A549 (cell line): ENCODE results near the gene PILRA. TPM values are rescaled to one million over a fixed set of nuclear protein-coding genes. Genes with fewer than 3 reads are reported as not detected.

ENCODE experiments used
- ATAC-seq, 2 experiments: fragments of 200-7000 bp in 1 of 2; fragments of >200 bp in 1 of 2; cut with Nextera tagmentation in 1 of 2; cut with Tn5 transposase in 1 of 2; 3 replicates each; pipeline versions ENCODE4 v1.8.0 to v1.9.1; 2018 to 2020; ENCODE audit warnings: mild to moderate bottlenecking in 1 of 2, moderate library complexity in 1 of 2
- CTCF ChIA-PET: fragments of 300-600 bp; sonication (Branson Sonifier 250); formaldehyde crosslinking; extraction: SDS; loops from one replicate; lab custom pipeline; 2021; ENCODE audit warnings: antibody characterized with exemption, inconsistent platforms; lab: Yijun Ruan, JAX
- POLR2A ChIA-PET: fragments of 350-600 bp; formaldehyde crosslinking; extraction: SDS; loops from one replicate; lab custom pipeline; 2021; ENCODE audit warnings: antibody characterized with exemption, inconsistent platforms; lab: Yijun Ruan, JAX
- DNase-seq, 2 experiments: peaks; one replicate each; pipeline versions ENCODE4 v3.0.0 to v3.0.0-alpha.2; 2011 to 2016; ENCODE audit warnings: low read depth in 1 of 2, low spot score in 1 of 2
- FAIRE-seq: peaks from 2 replicates; lab custom pipeline; 2011; peaks lifted over from hg19 to GRCh38; lab: Jason Lieb, UNC
- H3K27ac ChIP-seq, 2 experiments: fragments of >200 bp; sonication (Bioruptor Twin); formaldehyde crosslinking; 3 replicates each; pipeline ENCODE4 v1.5.1; 2016 to 2017
- H3K4me1 ChIP-seq: fragments of >200 bp; sonication (Bioruptor Twin); formaldehyde crosslinking; 3 replicates; pipeline ENCODE4 v1.6.1; 2016
- H3K4me2 ChIP-seq: fragments of >200 bp; sonication (Bioruptor Twin); formaldehyde crosslinking; 3 replicates; pipeline ENCODE4 v1.6.1; 2016
- H3K4me3 ChIP-seq: fragments of >200 bp; sonication (Bioruptor Twin); formaldehyde crosslinking; 3 replicates; pipeline ENCODE4 v1.5.1; 2016
- H3K9me3 ChIP-seq: fragments of >200 bp; sonication (Bioruptor Twin); formaldehyde crosslinking; 3 replicates; pipeline ENCODE4 v1.6.1; 2016
- ATOH8 ChIP-seq: fragments of 250-450 bp; sonication (Bioruptor Pico); IDR thresholded peaks from 2 replicates; pipeline ENCODE4 v1.5.0; 2020; ENCODE audit warnings: low read depth, mild to moderate bottlenecking, moderate library complexity
- BCL3 ChIP-seq: fragments of >200 bp; sonication (Bioruptor Twin); formaldehyde crosslinking; IDR thresholded peaks from 3 replicates; pipeline ENCODE4 v1.6.1; 2016
- CBX2 ChIP-seq: fragments of 200-600 bp; sonication (generic); IDR thresholded peaks from 2 replicates; pipeline ENCODE4 v1.6.1; 2016; ENCODE audit warnings: low read depth, mild to moderate bottlenecking, borderline replicate concordance
- CHD4 ChIP-seq: fragments of 200-600 bp; sonication (generic); IDR thresholded peaks from 2 replicates; pipeline ENCODE4 v1.6.1; 2016; ENCODE audit warnings: antibody characterized with exemption, mild to moderate bottlenecking, borderline replicate concordance
- E2F6 ChIP-seq: IDR thresholded peaks from 2 replicates; pipeline ENCODE4 v1.6.1; 2012; ENCODE audit warnings: low read depth, borderline replicate concordance
- EHF ChIP-seq: fragments of 250-450 bp; sonication (Bioruptor Pico); IDR thresholded peaks from 2 replicates; pipeline ENCODE4 v1.5.0; 2020; ENCODE audit warnings: mild to moderate bottlenecking
- ESRRA ChIP-seq: fragments of 150-350 bp; IDR thresholded peaks from 2 replicates; pipeline ENCODE4 v1.6.1; 2014; ENCODE audit warnings: mild to moderate bottlenecking, low read length, borderline replicate concordance
- FOSL2 ChIP-seq, 2 experiments: fragments of 450-650 bp in 1 of 2; fragments of >200 bp in 1 of 2; sonication (Bioruptor Twin) in 1 of 2; formaldehyde crosslinking; IDR thresholded peaks; 2 replicates each; pipeline versions ENCODE4 v1.5.0 to v1.6.1; 2016 to 2020; ENCODE audit warnings: mild to moderate bottlenecking in 1 of 2, moderate library complexity in 1 of 2
- FOXS1 ChIP-seq: fragments of 250-450 bp; sonication (Bioruptor Pico); IDR thresholded peaks from 2 replicates; pipeline ENCODE4 v1.5.0; 2020; ENCODE audit warnings: mild to moderate bottlenecking, moderate library complexity
- GATA3 ChIP-seq: IDR thresholded peaks from 2 replicates; pipeline ENCODE4 v1.6.1; 2012; ENCODE audit warnings: borderline replicate concordance
- HEYL ChIP-seq: fragments of 250-450 bp; sonication (Bioruptor Pico); IDR thresholded peaks from 2 replicates; pipeline ENCODE4 v1.8.0; 2021; ENCODE audit warnings: mild to moderate bottlenecking, moderate library complexity
- HOXB5 ChIP-seq: fragments of 250-450 bp; sonication (Bioruptor Pico); IDR thresholded peaks from 2 replicates; pipeline ENCODE4 v1.5.0; 2020; ENCODE audit warnings: mild to moderate bottlenecking, moderate library complexity
- JUN ChIP-seq, 2 experiments: fragments of >200 bp; sonication (Bioruptor Twin); formaldehyde crosslinking; IDR thresholded peaks; 2 replicates in 1 of 2; 3 replicates in 1 of 2; pipeline ENCODE4 v1.6.1; 2016 to 2017
- NR3C1 ChIP-seq: fragments of >200 bp; sonication (Bioruptor Twin); formaldehyde crosslinking; IDR thresholded peaks from 3 replicates; pipeline ENCODE4 v1.6.1; 2017
- PBX3 ChIP-seq: IDR thresholded peaks from 2 replicates; pipeline ENCODE4 v1.6.1; 2012
- POLR2A ChIP-seq: IDR thresholded peaks from 2 replicates; pipeline ENCODE4 v1.6.1; 2012; ENCODE audit warnings: mild to moderate bottlenecking, low read length
- RAD21 ChIP-seq, 2 experiments: fragments of >200 bp in 1 of 2; sonication (Bioruptor Twin) in 1 of 2; formaldehyde crosslinking in 1 of 2; IDR thresholded peaks in 1 of 2; conservative IDR thresholded peaks in 1 of 2; 2 replicates in 1 of 2; 3 replicates in 1 of 2; pipeline ENCODE4 v1.6.1; 2012 to 2018; ENCODE audit warnings: inconsistent platforms in 1 of 2
- RNF2 ChIP-seq: fragments of 200-600 bp; sonication (generic); IDR thresholded peaks from 2 replicates; pipeline ENCODE4 v1.6.1; 2016; ENCODE audit warnings: low read depth, mild to moderate bottlenecking, antibody characterized with exemption, moderate library complexity, borderline replicate concordance
- SREBF2 ChIP-seq: fragments of 450-650 bp; IDR thresholded peaks from 2 replicates; pipeline ENCODE4 v1.6.1; 2014; ENCODE audit warnings: mild to moderate bottlenecking, moderate library complexity
- USF2 ChIP-seq: fragments of 450-650 bp; IDR thresholded peaks from 2 replicates; pipeline ENCODE4 v1.6.1; 2014; ENCODE audit warnings: antibody characterized with exemption
- ZC3H11A ChIP-seq: fragments of 450-650 bp; IDR thresholded peaks from 2 replicates; pipeline ENCODE4 v1.6.1; 2014; ENCODE audit warnings: antibody characterized with exemption, mild to moderate bottlenecking
- WGBS: methylation state at CpG from one replicate; pipeline ENCODE4 v1.1.6; 2017; ENCODE audit errors: missing lambda C conversion rate; 5-methylcytosine and 5-hydroxymethylcytosine counted together
- polyA plus RNA-seq, 4 experiments: library from polyadenylated mRNA; depleted of rRNA in 3 of 4; stranded (reverse); fragments of >200 nt; fragmentation: RNase III in 1 of 4; extraction: RNeasy Plus Mini Kit Qiagen cat#74134 plus additional on column Dnase treatment in 1 of 4; gene quantifications; 2 replicates in 3 of 4; 3 replicates in 1 of 4; pipeline ENCODE4 v1.2.3, GENCODE V29; 2011 to 2017

The PILRA gene
- polyA plus RNA-seq, 2 of the 4 experiments (the other 2 are of a cell fraction) = 3.3 to 3.4 TPM

GRCh38 chr7:100432053-100432452 lies 58.8 kb downstream of the PILRA start:
- no peak for ATAC-seq
- no peak for FAIRE-seq
- POLR2A ChIA-PET = no interaction called here
- CTCF ChIA-PET = no interaction called here
- no peak for DNase-seq
- 91% methylated on average over 4 of the region's 4 CpGs for WGBS
- no peak for TF ChIP-seq CHD4
- TF ChIP-seq ESRRA = no peak
- TF ChIP-seq CBX2 = no peak
- TF ChIP-seq HOXB5 (CRISPR knock-in tag) = no peak
- Histone ChIP-seq H3K4me1 (peaks cover 34% of the 10 kb centered on the region), H3K27ac (0 out of 6 replicates have a peak overlapping the region, but pooled peaks of 1 of the 2 experiments have one; percentile 100), H3K4me2 (peak overlapping the region; percentile 88), H3K9me3 (peaks cover 5% of the 10 kb centered on the region; the same call in 1 of the 3 replicates), H3K4me3 (no peak overlapping the region)

GRCh38 chr7:100432621-100433275 lies 59.5 kb downstream of the PILRA start:
- TF ChIP-seq USF2 = no peak
- 90% methylated on average over 20 of the region's 21 CpGs for WGBS
- Histone ChIP-seq H3K27ac (no peak overlapping the region), H3K4me3 (no peak overlapping the region), H3K4me2 (peak overlapping the region; percentile 88; the same call in 1 of the 3 replicates), H3K4me1 (peaks cover 36% of the 10 kb centered on the region), H3K9me3 (peaks cover 2% of the 10 kb centered on the region; the same call in 1 of the 3 replicates)
- no peak for DNase-seq
- no peak for FAIRE-seq
- POLR2A ChIA-PET = no interaction called here
- ATAC-seq = no peak
- CTCF ChIA-PET = interaction anchor here (3.0 kb wide), 1 partner anchor 18 kb away, joined by 14 read pairs; no protein-coding TSS in a partner anchor

- Histone ChIP-seq H3K4me1 (peaks cover 34% of the 10 kb centered on the region), H3K4me2 (no peak overlapping the region), H3K4me3 (no peak overlapping the region), H3K27ac (no peak overlapping the region), H3K9me3 (no peaks in the 10 kb centered on the region)
- DNase-seq (no peak), ATAC-seq (no peak), FAIRE-seq (no peak)
- ChIA-PET POLR2A (no interaction called here), CTCF (interaction anchor here (1.0 to 3.0 kb wide), 2 partner anchors 17 to 42 kb away, joined by 3 to 14 read pairs; no protein-coding TSS in a partner anchor)
- TF ChIP-seq ESRRA (no peak), JUN (IDR thresholded peaks at IDR 0.05) (0 out of 5 replicates have a peak, but pooled peaks of 1 of the 2 experiments have one; percentile 18)
- WGBS = 77% methylated on average over 4 of the region's 4 CpGs
These were observed 59.9 kb downstream of the PILRA start for GRCh38 chr7:100433276-100433591.

- no peak overlapping the region for H3K4me3 ChIP-seq
- 89% methylated on average over 10 of the region's 10 CpGs for WGBS
- no peak overlapping the region for H3K27ac ChIP-seq
- FAIRE-seq = no peak
- no peak for DNase-seq
- POLR2A ChIA-PET = no interaction called here
- H3K4me1 ChIP-seq = peaks cover 34% of the 10 kb centered on the region
- ATAC-seq = no peak
- no peaks in the 10 kb centered on the region for H3K9me3 ChIP-seq
- CTCF ChIA-PET = interaction anchor here (1.0 to 3.0 kb wide), 2 partner anchors 17 to 42 kb away, joined by 3 to 14 read pairs; no protein-coding TSS in a partner anchor
- H3K4me2 ChIP-seq = no peak overlapping the region
- TF ChIP-seq POLR2A (no peak), GATA3 (no peak), RNF2 (no peak), ZC3H11A (no peak), FOXS1 (CRISPR knock-in tag) (no peak), EHF (CRISPR knock-in tag) (no peak), CBX2 (no peak), RAD21 (conservative IDR thresholded peaks at IDR 0.05 in 1 of 2, IDR thresholded peaks at IDR 0.05 in 1 of 2) (no peak), CHD4 (no peak), E2F6 (no peak), FOSL2 (IDR thresholded peaks at IDR 0.05) (no peak), FOSL2 (CRISPR knock-in tag; IDR thresholded peaks at IDR 0.05) (no peak), PBX3 (no peak), NR3C1 (no peak), SREBF2 (no peak), ATOH8 (CRISPR knock-in tag) (no peak), BCL3 (no peak), HEYL (no peak)
These were observed 60.5 kb downstream of the PILRA start for GRCh38 chr7:100433592-100434296.
